Activated CD4-positive, alpha-beta T cell treated with anti-CD3 and anti-CD28 coated beads, Interleukin-2, Interleukin-4, amounts not matched to agents 100 ng/mL and 50 ng/mL, durations not matched to agents 16 hours and 8 hours (primary cell): Measurements from ENCODE around the gene PSORS1C2.

Source experiments
- DNase-seq: peaks from one replicate; pipeline ENCODE4 v3.0.0-alpha.2; 2020; ENCODE audit warnings: low spot score

The PSORS1C2 gene

GRCh38 chr6:31140643-31141042 lies 1.8 kb upstream of the PSORS1C2 start:
- DNase-seq: no peak

DNA sequence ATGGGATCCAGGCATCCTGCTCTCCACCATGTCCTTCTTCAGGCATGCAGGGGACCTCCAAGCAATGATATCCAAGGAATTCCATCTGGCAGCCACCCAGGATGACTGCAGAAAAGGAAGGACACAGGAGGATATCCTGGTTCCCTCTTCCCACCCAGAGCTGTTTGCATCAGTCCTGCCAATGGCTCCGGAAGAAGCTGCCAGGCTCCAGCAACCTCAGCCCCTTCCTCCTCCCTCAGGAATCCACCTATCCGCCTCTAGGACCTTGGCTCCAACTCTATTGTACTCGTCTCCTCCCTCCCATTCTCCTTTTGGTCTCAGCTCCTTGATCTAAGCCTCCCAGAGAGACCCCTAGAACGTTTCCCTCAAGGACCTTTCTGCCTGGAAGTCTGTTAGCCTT lies 733 bp upstream of the PSORS1C2 start:
- no peak for DNase-seq

GRCh38 chr6:31135710-31136109 lies 3.2 kb downstream of the PSORS1C2 start:
- no peak for DNase-seq

GRCh38 chr6:31132806-31133205 lies 6.1 kb downstream of the PSORS1C2 start:
- no peak for DNase-seq

GRCh38 chr6:31131595-31131994 lies 7.3 kb downstream of the PSORS1C2 start:
- no peak for DNase-seq

DNA sequence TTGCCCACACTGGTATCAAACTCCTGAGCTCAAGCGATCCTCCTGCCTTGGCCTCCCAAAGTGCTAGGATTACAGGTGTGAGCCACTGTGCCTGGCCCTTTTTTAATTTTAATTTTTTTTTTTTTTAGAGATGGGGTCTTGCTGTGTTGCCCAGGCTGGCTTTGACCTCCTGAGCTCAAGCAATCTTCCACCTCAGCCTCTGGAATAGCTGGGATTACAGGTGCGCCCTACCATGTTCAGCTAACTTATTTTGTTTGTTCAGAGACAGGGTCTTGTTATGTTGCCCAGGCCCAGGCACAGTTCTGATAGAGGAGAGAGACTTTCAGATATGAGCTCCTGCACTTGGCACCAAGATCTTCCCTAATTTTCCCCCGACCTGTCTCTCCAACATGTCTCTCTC lies 8.1 kb downstream of the PSORS1C2 start:
- no peak for DNase-seq

- no peak for DNase-seq
These were observed 9.7 kb downstream of the PSORS1C2 start for GRCh38 chr6:31129130-31129529.

DNA sequence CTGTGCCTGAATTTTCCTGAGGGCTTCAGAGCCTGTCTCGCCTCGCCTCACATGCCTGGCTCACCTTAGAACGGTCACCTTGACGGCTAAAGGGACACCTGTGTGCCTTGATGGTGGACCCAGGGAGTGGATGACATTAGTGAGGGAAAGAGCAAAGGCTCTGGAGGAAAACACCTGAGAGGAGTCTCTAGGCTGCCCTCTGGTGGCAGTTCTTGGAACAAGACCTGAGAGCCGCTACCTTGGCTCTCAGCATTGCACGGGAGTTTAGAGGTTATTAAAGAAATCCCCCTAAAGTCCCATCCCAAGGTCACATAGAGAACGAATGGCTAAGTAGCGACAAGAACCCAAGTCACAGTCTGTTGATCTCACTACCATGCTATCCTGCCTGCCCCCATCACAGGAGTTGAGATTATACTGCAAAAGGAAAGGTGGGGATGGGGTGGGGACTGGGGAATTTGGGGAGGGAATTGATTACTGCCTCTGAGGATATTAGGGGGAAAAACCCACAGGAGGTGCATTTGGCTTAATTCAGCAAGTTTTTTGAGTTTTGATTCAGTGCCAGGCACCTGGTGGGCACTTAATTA lies 10.7 kb downstream of the PSORS1C2 start:
- peak; percentile 73 for DNase-seq

DNA sequence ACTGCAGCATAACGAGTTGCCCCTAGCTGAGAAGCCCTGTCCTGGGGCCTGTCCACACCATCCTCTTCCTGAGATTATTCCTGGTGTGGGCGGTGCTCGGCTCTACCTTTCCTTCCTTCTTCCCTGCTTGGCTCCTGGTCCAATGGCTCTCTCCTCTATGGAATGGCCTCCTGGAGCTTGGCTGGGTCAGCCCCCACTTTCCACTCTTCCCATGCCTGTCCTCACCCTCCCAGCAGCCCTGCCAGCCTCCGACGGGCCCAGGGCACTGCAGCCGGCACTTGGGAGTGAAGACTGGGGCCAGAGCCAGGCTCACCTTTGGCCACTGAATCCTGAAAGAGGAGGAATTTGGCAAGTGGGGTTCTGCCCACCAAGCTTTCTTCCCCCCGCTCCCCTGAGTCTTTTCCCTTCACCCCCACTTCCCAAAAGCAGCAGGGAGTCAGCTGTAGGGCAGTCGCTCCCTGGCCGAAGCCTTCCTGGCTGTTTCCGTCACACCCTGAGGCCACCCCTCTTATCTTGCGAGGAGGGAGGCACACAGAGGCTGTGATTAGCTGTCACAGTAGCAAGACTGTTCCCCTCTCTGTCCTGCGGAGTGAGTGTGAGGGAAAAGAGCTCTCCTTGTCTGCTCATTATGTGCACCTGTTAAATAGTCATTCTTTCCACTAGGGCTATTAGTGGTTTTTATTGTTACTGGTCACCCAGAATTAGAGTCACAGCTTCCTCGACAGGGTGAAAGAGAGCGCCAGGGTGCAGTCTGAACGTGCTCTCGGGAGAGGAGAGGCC lies 12.3 kb downstream of the PSORS1C2 start:
- no peak for DNase-seq

- no peak for DNase-seq
These were observed 13.1 kb downstream of the PSORS1C2 start for GRCh38 chr6:31125586-31126363.

DNA sequence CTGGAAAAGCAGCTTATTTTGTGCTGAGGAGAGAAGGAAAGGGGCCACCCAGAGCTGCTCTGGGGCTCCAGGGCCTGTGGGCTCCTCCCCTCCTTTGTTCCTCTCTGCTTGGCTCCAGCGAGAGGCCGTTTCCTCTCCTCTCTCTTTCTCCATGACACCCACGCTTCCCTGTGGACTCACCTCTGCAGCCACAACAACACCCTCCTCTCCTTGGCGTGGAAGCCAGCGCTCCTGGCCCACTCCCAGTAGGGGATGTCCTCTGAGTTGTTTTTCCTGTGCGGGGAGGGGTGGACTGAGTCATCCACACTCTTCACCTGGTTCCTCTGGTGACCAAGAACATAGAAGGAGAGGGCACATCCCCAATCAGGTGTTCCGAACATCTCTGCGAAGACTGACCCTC lies 13.7 kb downstream of the PSORS1C2 start:
- DNase-seq: no peak

- DNase-seq: no peak
These were observed 15.8 kb downstream of the PSORS1C2 start for GRCh38 chr6:31122791-31123706.

- DNase-seq: no peak
These were observed 17.6 kb downstream of the PSORS1C2 start for GRCh38 chr6:31121131-31121790.

DNA sequence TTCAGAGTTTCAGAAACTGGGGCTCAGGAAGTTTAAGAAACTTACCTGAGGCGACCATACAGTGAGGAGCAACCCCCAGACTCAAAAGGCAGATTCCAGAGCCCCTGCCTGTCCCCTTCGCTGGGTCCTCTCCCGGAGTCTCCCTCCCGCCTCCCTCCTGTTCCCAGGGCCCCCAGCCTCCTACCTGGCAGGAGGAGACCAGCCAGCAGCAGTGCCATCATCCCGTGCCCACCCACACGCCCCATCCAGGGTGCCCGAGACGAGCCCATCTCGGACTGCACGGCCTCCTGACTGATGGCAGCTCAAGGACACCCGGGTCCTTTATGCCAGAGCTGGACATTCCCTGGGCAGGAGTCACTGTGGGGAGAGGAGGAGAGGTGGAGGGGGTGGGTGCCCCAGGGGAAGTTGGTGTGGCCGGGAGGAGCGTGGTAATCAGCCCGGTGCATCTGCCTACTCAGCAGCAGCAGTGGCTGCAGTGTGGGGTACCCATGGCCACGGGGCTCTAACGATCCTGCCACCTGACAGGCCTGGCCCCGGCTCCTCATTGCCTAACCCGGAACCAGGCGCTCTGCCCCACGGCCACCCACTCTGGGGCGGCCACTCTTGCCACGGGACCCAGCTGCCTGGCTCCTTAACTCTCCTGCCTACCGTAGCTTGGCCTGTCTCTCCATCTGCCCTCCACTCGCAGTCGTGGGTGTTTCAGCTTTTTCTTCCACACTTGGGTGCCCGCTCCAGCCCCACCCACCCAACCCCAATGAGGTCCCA lies 18.5 kb downstream of the PSORS1C2 start, which contains the start of gene CDSN:
Gene CDSN (minus strand): TSS at position 296 of the 765 bp plus-strand sequence. CDS start 27 bp downstream, at position 269.
- no peak for DNase-seq

DNA sequence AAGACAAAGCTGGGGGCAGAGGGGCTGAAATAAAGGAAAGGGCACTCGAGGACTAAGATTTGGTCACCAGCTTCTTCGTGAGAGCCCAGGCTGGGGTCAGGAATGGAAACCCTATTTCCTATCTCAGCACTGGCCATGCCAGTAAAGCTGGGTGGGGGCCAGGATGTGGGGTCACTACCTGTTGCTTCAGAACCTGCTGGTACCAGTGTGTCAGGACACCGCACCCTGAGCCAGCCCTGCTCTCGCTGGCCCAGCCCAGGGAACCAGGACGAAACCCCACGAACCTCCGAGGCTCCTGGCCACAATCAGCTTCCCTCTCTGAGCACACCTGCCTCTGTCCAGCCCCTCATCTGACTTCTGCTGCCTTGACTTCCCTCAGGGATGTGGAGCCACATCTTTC lies 20.7 kb downstream of the PSORS1C2 start:
- DNase-seq: no peak

- DNase-seq: no peak
These were observed 22.0 kb downstream of the PSORS1C2 start for GRCh38 chr6:31116661-31117385.

DNA sequence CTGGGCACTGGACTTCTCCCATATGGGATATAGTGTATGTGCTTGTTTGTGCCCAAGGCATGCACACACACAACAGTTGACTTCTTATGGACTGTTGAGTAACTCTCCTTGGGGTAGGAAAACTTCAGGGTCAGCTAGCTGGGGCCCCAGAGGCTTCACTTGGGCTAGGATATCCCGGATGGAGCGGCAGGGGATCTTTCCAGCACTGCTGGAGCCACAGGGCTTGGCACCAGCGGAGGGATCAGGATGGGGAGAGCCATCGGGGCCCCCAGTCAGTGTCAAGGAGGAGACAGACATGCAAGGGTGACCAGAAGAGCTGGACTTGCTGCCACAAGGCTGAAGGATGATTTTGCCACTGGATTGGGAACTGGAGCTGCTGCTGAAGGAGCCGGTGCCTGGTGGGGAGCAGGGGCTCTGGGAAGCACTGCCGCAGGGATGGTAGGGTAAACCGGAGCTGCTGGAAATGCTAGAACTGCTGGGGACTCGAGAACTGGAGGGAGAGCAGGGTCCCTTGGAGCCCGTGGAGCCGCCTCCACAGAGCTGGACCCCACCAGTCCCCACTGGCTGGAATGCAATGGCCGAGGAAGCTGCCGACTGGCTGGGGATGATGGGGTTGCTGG lies 22.8 kb downstream of the PSORS1C2 start:
- no peak for DNase-seq

- DNase-seq: no peak
These were observed 23.7 kb downstream of the PSORS1C2 start for GRCh38 chr6:31114970-31115849.

DNA sequence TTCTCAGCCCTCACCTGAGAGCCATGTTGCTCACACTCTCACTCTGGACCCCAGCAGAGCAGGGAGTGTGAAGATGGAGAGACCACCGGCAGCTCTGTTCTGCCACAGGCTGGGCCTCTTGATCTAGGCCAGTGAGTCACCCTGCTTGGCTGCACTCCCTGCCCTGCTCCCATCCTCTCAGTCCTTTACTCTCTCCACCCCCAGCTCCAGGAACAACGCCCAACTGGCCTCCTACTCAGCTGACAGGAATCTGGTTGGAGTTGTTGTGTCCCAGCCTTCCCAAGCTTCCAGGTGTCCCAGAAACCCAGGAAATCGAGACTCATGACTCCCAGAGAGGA lies 24.4 kb downstream of the PSORS1C2 start, which contains the start of gene PSORS1C1:
Gene PSORS1C1 (plus strand): TSS at position 260 of the 338 bp plus-strand sequence. CDS start 14,833 bp downstream, outside the sequence.
- no peak for DNase-seq
